ENCODE measurements around the gene CDKL4.

- no peak for TF ChIP-seq CTCF (IDR thresholded peaks at IDR 0.05; ENCODE audit: low read depth, low read length)
- TF ChIP-seq EZH2phosphoT487 (IDR thresholded peaks at IDR 0.05; ENCODE audit: low read depth), result no peak
Observed at GRCh38 chr2:39164089-39164488, 79.7 kb downstream of the CDKL4 start.
